K562 (cell line): ENCODE data around the gene NOCT. TPM values are rescaled to one million over a fixed set of nuclear protein-coding genes. Genes with fewer than 3 reads are reported as not detected.

Experiments
- ATAC-seq: fragments of 200-7000 bp; cut with Tn5 transposase; 3 replicates; pipeline ENCODE4 v1.9.1; 2020; ENCODE audit warnings: moderate library complexity
- BruUV-seq: library from RNA; stranded (reverse); fragments of 400-500 nt; replicated peaks from 2 replicates; lab custom pipeline; 2021; lab: Mats Ljungman, UMichigan
- CTCF ChIA-PET: fragments of 300-600 bp; formaldehyde crosslinking; extraction: SDS; loops from one replicate; lab custom pipeline; 2021; ENCODE audit warnings: low intra/inter-chr PET ratio; lab: Yijun Ruan, JAX
- POLR2A ChIA-PET: fragments of 300-600, 350-650 bp; sonication (Branson Sonifier 250); formaldehyde crosslinking; extraction: SDS; loops from one replicate; lab custom pipeline; 2021; ENCODE audit warnings: antibody characterized with exemption, inconsistent platforms; lab: Yijun Ruan, JAX
- DNase-seq, 4 experiments: peaks; one replicate each; pipeline versions ENCODE4 v3.0.0 to v3.0.0-alpha.2; 2011 to 2018; ENCODE audit warnings: low spot score in 3 of 4, mixed read lengths in 3 of 4; ENCODE audit errors: extremely low read depth in 1 of 4
- FAIRE-seq: peaks from 2 replicates; lab custom pipeline; 2011; peaks lifted over from hg19 to GRCh38; lab: Jason Lieb, UNC
- H2AFZ ChIP-seq: 2 replicates; pipeline ENCODE4 v1.6.0; 2011; ENCODE audit warnings: low read depth, low read length, control low read depth, inconsistent platforms
- H3K27ac ChIP-seq: fragments of 200-600 bp; 3 replicates; pipeline ENCODE4 v1.8.0; 2011; ENCODE audit warnings: low read depth, mild to moderate bottlenecking, control low read depth, inconsistent platforms, low read length, moderate library complexity, mixed read lengths; ENCODE audit errors: extremely low read depth
- H3K27me3 ChIP-seq, 2 experiments: fragments of 300-600 bp in 1 of 2; 2 replicates in 1 of 2; 3 replicates in 1 of 2; pipeline versions ENCODE4 v1.6.0 to v1.8.0; 2011; ENCODE audit warnings: inconsistent platforms in 2 of 2, low read length in 2 of 2, mild to moderate bottlenecking in 1 of 2, mixed read lengths in 1 of 2, moderate library complexity in 1 of 2; ENCODE audit not compliant: control insufficient read depth in 2 of 2, insufficient read depth in 2 of 2
- H3K36me3 ChIP-seq: fragments of 300-600 bp; 3 replicates; pipeline ENCODE4 v1.8.0; 2011; ENCODE audit warnings: mild to moderate bottlenecking, low read length, inconsistent platforms; ENCODE audit not compliant: control insufficient read depth, insufficient read depth
- H3K4me1 ChIP-seq, 2 experiments: fragments of 200-600 bp in 1 of 2; replicated peaks in 1 of 2; 2 replicates in 1 of 2; 3 replicates in 1 of 2; pipeline versions ENCODE4 v1.5.1 to v1.8.0; 2011; ENCODE audit warnings: inconsistent platforms in 2 of 2, low read length in 2 of 2, mild to moderate bottlenecking in 1 of 2, mixed read lengths in 1 of 2, moderate library complexity in 1 of 2; ENCODE audit not compliant: control insufficient read depth in 2 of 2, insufficient read depth in 2 of 2
- H3K4me2 ChIP-seq: 2 replicates; pipeline ENCODE4 v1.6.1; 2011; ENCODE audit warnings: low read length, control low read depth, inconsistent platforms, mixed read lengths; ENCODE audit not compliant: insufficient read depth
- H3K4me3 ChIP-seq: fragments of 200-600 bp; sonication (generic), shearing (Covaris generic); 2 replicates; pipeline ENCODE4 v1.5.1; 2016; ENCODE audit warnings: control low read depth, inconsistent platforms
- H3K79me2 ChIP-seq: fragments of 200-600 bp; 3 replicates; pipeline ENCODE4 v1.8.0; 2011; ENCODE audit warnings: low read length, inconsistent platforms; ENCODE audit not compliant: control insufficient read depth, insufficient read depth
- H3K9ac ChIP-seq, 2 experiments: 2 replicates each; pipeline versions ENCODE4 v1.6.0 to v1.6.1; 2011; ENCODE audit warnings: low read depth in 2 of 2, low read length in 2 of 2, control low read depth in 1 of 2, inconsistent platforms in 1 of 2, mild to moderate bottlenecking in 1 of 2, mixed read lengths in 1 of 2; ENCODE audit not compliant: insufficient read depth in 1 of 2
- H3K9me1 ChIP-seq: one replicate; pipeline ENCODE4 v1.6.0; 2011; ENCODE audit warnings: inconsistent platforms, mild to moderate bottlenecking, low read length, moderate library complexity; ENCODE audit not compliant: control insufficient read depth, insufficient read depth
- H3K9me3 ChIP-seq: replicated peaks from 2 replicates; pipeline ENCODE4 v1.5.1; 2011; ENCODE audit warnings: low read depth, low read length, inconsistent platforms; ENCODE audit not compliant: control insufficient read depth, insufficient read depth
- H4K20me1 ChIP-seq: replicated peaks from 2 replicates; pipeline ENCODE4 v1.6.1; 2011; ENCODE audit warnings: low read length, inconsistent platforms, mixed read lengths; ENCODE audit not compliant: control insufficient read depth, insufficient read depth
- CCAR2 ChIP-seq: fragments of 200-400 bp; formaldehyde crosslinking; IDR thresholded peaks from 2 replicates; pipeline ENCODE4 v1.6.1; 2017; ENCODE audit warnings: mild to moderate bottlenecking, low read depth, low read length
- ETV1 ChIP-seq: fragments of 450-650 bp; conservative IDR thresholded peaks from 2 replicates; pipeline ENCODE4 v1.6.1; 2016; ENCODE audit warnings: missing genetic modification characterization, control low read depth, low read depth, missing compliant biosample characterization
- FOSL1 ChIP-seq: fragments of 200-800 bp; sonication (Bioruptor generic); conservative IDR thresholded peaks from 2 replicates; pipeline ENCODE4 v1.6.1; 2016; ENCODE audit warnings: missing genetic modification characterization, missing compliant biosample characterization
- MEIS2 ChIP-seq: fragments of 450-650 bp; IDR thresholded peaks from 2 replicates; pipeline ENCODE4 v1.6.1; 2014; ENCODE audit warnings: mild to moderate bottlenecking; ENCODE audit not compliant: partially characterized antibody
- POLR2AphosphoS5 ChIP-seq: IDR thresholded peaks from 2 replicates; pipeline ENCODE4 v1.6.1; 2011; ENCODE audit warnings: mild to moderate bottlenecking, low read depth, low read length, moderate library complexity; ENCODE audit not compliant: control insufficient read depth, insufficient read depth
- RFX5 ChIP-seq: IDR thresholded peaks from 2 replicates; pipeline ENCODE4 v1.6.1; 2011; ENCODE audit warnings: low read depth, mild to moderate bottlenecking, improper control_type of control experiment, low read length
- TSC22D4 ChIP-seq: fragments of 450-650 bp; IDR thresholded peaks from 2 replicates; pipeline ENCODE4 v1.6.1; 2016; ENCODE audit warnings: missing genetic modification characterization, missing biosample characterization, control low read depth
- XRCC5 ChIP-seq: fragments of 200-400 bp; formaldehyde crosslinking; IDR thresholded peaks from 2 replicates; pipeline ENCODE4 v1.6.1; 2017; ENCODE audit warnings: low read depth, mild to moderate bottlenecking, low read length
- ZNF780A ChIP-seq: fragments of 250-450 bp; sonication (Bioruptor Pico); IDR thresholded peaks from 2 replicates; pipeline ENCODE4 v1.5.0; 2021; ENCODE audit warnings: mild to moderate bottlenecking
- WGBS: fragments of 100-300 bp; shearing (Covaris generic); methylation state at CpG from one replicate; pipeline ENCODE4 v1.1.6; 2016; ENCODE audit warnings: low coverage, mixed read lengths; ENCODE audit not compliant: insufficient coverage; ENCODE audit errors: missing lambda C conversion rate; 5-methylcytosine and 5-hydroxymethylcytosine counted together
- in situ Hi-C: fragments of 300-500 bp; cut with MboI; formaldehyde crosslinking; loops from 4 replicates; pipeline ENCODE4 v1.15.0; 2018; ENCODE audit warnings: inconsistent platforms, mixed read lengths
- intact Hi-C: fragments of 100-400 bp; cut with micrococcal nuclease; formaldehyde crosslinking; loops from 2 replicates; pipeline ENCODE4 v1.14.2; 2022
- polyA plus RNA-seq, 8 experiments: library from polyadenylated mRNA; depleted of rRNA in 4 of 8; stranded (reverse) in 5 of 8; unstranded in 3 of 8; fragments of >200 nt; fragmentation: Nextera tagmentation in 2 of 8; fragmentation: Illumina TruSeq in 1 of 8; extraction: Ambion mirVana in 2 of 8; extraction: Trizol in 1 of 8; gene quantifications; 2 replicates each; pipeline versions ENCODE4 v1.2.1 to v1.2.3, GENCODE V29; 2011 to 2014; ENCODE audit warnings: inconsistent platforms in 1 of 8, missing spikeins in 1 of 8
- total RNA-seq, 7 experiments: library from RNA; depleted of rRNA in 6 of 7; stranded (reverse); fragments of >200 nt in 6 of 7; fragmentation: Illumina TruSeq in 2 of 7; extraction: Trizol in 2 of 7; gene quantifications; 2 replicates each; pipeline versions ENCODE4 v1.2.1 to v1.2.3, GENCODE V29; 2011 to 2021; ENCODE audit warnings: low replicate concordance in 1 of 7
- TF ChIP-seq, protein P1 (sequence below): fragments of 450-650 bp; IDR thresholded peaks from 2 replicates; pipeline ENCODE4 v1.7.1; 2018; ENCODE audit warnings: mild to moderate bottlenecking, low read depth; ENCODE audit not compliant: partially characterized antibody
- TF ChIP-seq, protein P2 (sequence below), 2 experiments: fragments of 450-650 bp in 1 of 2; sonication (generic) in 1 of 2; formaldehyde crosslinking; conservative IDR thresholded peaks; 2 replicates each; pipeline versions ENCODE4 v1.4.0 to v1.8.1; 2020 to 2022; ENCODE audit warnings: mild to moderate bottlenecking in 1 of 2, missing genetic modification reagents in 1 of 2
- TF ChIP-seq, protein P3 (sequence below): fragments of 250-450 bp; sonication (Bioruptor Pico); IDR thresholded peaks from 2 replicates; pipeline ENCODE4 v1.5.0; 2020; ENCODE audit warnings: mild to moderate bottlenecking, borderline replicate concordance
- TF ChIP-seq, protein P4 (sequence below): fragments of 450-650 bp; IDR thresholded peaks from 2 replicates; pipeline ENCODE4 v1.6.1; 2018; ENCODE audit warnings: mild to moderate bottlenecking, low read depth; ENCODE audit not compliant: partially characterized antibody

NOCT gene
- total and polyA plus RNA-seq, 9 of the 15 experiments (the other 6 are each of a cell fraction or from before 2014, with no cell fraction given): 1.3 to 20.2 (median 11.1) TPM

DNA sequence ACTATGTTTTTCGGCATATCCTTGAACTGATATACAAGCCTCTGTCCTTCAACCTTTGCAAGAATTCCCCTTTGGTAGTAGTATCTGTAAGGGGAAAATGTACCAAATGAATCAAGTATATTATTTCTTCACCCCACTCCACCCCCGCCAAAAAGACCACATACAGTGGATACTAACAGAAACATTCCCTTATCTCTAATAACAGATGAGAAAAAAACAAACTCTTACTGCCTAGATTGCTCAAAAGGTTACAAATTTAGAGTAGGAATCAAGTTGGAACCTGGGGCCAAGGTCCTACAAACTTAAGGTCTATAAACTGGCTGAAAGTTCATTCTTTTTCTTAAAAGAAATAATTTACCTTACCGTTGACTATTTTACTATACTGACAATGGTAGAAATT, 45.0 kb downstream of the NOCT start:
- no peak for TF ChIP-seq ETV1
- no peak for TF ChIP-seq ZNF780A
- TF ChIP-seq, protein P1, sequence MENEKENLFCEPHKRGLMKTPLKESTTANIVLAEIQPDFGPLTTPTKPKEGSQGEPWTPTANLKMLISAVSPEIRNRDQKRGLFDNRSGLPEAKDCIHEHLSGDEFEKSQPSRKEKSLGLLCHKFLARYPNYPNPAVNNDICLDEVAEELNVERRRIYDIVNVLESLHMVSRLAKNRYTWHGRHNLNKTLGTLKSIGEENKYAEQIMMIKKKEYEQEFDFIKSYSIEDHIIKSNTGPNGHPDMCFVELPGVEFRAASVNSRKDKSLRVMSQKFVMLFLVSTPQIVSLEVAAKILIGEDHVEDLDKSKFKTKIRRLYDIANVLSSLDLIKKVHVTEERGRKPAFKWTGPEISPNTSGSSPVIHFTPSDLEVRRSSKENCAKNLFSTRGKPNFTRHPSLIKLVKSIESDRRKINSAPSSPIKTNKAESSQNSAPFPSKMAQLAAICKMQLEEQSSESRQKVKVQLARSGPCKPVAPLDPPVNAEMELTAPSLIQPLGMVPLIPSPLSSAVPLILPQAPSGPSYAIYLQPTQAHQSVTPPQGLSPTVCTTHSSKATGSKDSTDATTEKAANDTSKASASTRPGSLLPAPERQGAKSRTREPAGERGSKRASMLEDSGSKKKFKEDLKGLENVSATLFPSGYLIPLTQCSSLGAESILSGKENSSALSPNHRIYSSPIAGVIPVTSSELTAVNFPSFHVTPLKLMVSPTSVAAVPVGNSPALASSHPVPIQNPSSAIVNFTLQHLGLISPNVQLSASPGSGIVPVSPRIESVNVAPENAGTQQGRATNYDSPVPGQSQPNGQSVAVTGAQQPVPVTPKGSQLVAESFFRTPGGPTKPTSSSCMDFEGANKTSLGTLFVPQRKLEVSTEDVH: no peak
- TF ChIP-seq POLR2AphosphoS5: no peak
- no peak for TF ChIP-seq MEIS2
- no peak for TF ChIP-seq RFX5
- TF ChIP-seq CCAR2: no peak
- no peak for TF ChIP-seq XRCC5
- TF ChIP-seq, protein P2, sequence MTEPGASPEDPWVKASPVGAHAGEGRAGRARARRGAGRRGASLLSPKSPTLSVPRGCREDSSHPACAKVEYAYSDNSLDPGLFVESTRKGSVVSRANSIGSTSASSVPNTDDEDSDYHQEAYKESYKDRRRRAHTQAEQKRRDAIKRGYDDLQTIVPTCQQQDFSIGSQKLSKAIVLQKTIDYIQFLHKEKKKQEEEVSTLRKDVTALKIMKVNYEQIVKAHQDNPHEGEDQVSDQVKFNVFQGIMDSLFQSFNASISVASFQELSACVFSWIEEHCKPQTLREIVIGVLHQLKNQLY (CRISPR knock-in tag; conservative IDR thresholded peaks at IDR 0.05): no peak
- TF ChIP-seq TSC22D4 (tag): no peak
- no peak for TF ChIP-seq FOSL1
- TF ChIP-seq, protein P3, sequence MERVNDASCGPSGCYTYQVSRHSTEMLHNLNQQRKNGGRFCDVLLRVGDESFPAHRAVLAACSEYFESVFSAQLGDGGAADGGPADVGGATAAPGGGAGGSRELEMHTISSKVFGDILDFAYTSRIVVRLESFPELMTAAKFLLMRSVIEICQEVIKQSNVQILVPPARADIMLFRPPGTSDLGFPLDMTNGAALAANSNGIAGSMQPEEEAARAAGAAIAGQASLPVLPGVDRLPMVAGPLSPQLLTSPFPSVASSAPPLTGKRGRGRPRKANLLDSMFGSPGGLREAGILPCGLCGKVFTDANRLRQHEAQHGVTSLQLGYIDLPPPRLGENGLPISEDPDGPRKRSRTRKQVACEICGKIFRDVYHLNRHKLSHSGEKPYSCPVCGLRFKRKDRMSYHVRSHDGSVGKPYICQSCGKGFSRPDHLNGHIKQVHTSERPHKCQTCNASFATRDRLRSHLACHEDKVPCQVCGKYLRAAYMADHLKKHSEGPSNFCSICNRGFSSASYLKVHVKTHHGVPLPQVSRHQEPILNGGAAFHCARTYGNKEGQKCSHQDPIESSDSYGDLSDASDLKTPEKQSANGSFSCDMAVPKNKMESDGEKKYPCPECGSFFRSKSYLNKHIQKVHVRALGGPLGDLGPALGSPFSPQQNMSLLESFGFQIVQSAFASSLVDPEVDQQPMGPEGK (CRISPR knock-in tag): no peak
- TF ChIP-seq, protein P4, sequence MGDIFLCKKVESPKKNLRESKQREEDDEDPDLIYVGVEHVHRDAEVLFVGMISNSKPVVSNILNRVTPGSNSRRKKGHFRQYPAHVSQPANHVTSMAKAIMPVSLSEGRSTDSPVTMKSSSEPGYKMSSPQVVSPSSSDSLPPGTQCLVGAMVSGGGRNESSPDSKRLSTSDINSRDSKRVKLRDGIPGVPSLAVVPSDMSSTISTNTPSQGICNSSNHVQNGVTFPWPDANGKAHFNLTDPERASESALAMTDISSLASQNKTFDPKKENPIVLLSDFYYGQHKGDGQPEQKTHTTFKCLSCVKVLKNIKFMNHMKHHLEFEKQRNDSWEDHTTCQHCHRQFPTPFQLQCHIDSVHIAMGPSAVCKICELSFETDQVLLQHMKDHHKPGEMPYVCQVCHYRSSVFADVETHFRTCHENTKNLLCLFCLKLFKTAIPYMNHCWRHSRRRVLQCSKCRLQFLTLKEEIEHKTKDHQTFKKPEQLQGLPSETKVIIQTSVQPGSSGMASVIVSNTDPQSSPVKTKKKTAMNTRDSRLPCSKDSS: no peak
- TF ChIP-seq, all 486 proteins: peak for 0
- no peaks in the 10 kb centered on the region for H3K4me1 ChIP-seq
- no peak overlapping the region for H3K4me2 ChIP-seq
- H3K27me3 ChIP-seq: no peaks in the 10 kb centered on the region
- no peak overlapping the region for H3K9ac ChIP-seq
- no peak for FAIRE-seq
- no peak for DNase-seq
- no peak overlapping the region for H2AFZ ChIP-seq
- in situ Hi-C loops: no loop called here
- H3K9me1 ChIP-seq: no peaks in the 10 kb centered on the region
- no peaks in the 10 kb centered on the region for H3K9me3 ChIP-seq
- ChIA-PET POLR2A (no interaction called here), CTCF (no interaction called here)
- no peak overlapping the region for H3K4me3 ChIP-seq
- H3K36me3 ChIP-seq: peaks cover 95% of the 10 kb centered on the region
- ATAC-seq: no peak
- peaks cover 7% of the 10 kb centered on the region; the same call in 2 of the 3 replicates for H3K79me2 ChIP-seq
- H3K27ac ChIP-seq: no peak overlapping the region
- BruUV-seq: no TSS peak
- WGBS: 98% methylated on average over 3 of the region's 3 CpGs
- intact Hi-C loops: no loop called here
- H4K20me1 ChIP-seq: no peaks in the 10 kb centered on the region
